ENCODE results near the gene SNX3.

The SNX3 gene

DNA sequence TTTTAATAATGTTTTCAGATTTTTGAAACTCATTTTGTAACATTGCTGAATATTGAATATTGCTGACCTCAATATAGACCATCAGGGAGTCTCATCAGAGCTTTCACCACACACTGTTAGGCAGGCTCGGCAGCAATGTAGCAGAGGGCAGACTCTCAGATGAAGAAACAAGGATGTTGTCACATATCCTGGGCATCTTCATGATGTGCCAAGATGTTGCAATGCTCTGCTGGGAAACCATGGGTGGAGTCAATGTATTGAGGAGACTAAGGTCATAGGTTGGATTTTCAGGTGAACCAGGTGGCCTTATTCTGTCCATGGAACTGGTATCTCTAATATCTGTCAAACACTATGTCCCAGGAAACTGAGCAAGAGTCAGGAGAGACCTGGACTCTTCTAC is 67.7 kb downstream of the SNX3 start:
- Histone ChIP-seq H3K9me3 (ENCODE audit: control insufficient read depth, low read length) (no peaks in the 10 kb centered on the region), H3K27ac (ENCODE audit: insufficient read depth, low read depth, low read length, poor library complexity, severe bottlenecking) (no peak overlapping the region), H3K27me3 (ENCODE audit: control insufficient read depth, insufficient read depth, low read length, poor library complexity, severe bottlenecking) (no peaks in the 10 kb centered on the region), H3K4me3 (ENCODE audit: insufficient read depth, low read depth, low read length) (no peak overlapping the region), H3K36me3 (ENCODE audit: control insufficient read depth, insufficient read depth, low read length) (no peaks in the 10 kb centered on the region), H3K4me1 (ENCODE audit: control insufficient read depth, insufficient read depth, low read length) (no peaks in the 10 kb centered on the region)
- WGBS, 2 experiments: 92 to 94% methylated on average over 1 of the region's 1 CpG

DNA sequence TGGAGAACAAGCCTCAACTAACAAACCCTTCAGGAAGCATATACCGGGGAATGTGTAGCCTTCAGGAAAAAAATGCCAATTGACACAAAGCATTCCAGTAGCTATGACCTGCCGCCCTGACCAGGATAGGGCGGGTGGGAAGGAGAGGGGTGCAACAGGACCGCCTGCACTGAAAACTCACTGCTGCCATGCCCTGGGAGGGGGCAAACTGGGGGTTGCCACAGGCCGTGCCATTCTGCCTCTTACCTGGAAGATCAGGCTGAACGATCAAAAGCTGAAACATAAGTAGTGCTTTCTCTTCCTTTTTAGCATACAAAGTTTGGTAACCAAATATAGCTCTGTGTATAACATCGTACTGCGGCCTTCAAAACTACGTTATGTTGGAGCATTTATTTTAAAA is 73.3 kb downstream of the SNX3 start:
- Histone ChIP-seq H3K4me3 (ENCODE audit: insufficient read depth, low read depth, low read length) (no peak overlapping the region), H3K36me3 (ENCODE audit: control insufficient read depth, insufficient read depth, low read length) (no peaks in the 10 kb centered on the region), H3K4me1 (ENCODE audit: control insufficient read depth, insufficient read depth, low read length) (no peaks in the 10 kb centered on the region), H3K27me3 (ENCODE audit: control insufficient read depth, insufficient read depth, low read length, poor library complexity, severe bottlenecking) (peaks cover 9% of the 10 kb centered on the region), H3K9me3 (ENCODE audit: control insufficient read depth, low read length) (no peaks in the 10 kb centered on the region), H3K27ac (ENCODE audit: insufficient read depth, low read depth, low read length, poor library complexity, severe bottlenecking) (no peak overlapping the region)
- 91 to 93% methylated on average over 6 to 9 of the region's 9 CpGs for WGBS, 2 experiments

DNA sequence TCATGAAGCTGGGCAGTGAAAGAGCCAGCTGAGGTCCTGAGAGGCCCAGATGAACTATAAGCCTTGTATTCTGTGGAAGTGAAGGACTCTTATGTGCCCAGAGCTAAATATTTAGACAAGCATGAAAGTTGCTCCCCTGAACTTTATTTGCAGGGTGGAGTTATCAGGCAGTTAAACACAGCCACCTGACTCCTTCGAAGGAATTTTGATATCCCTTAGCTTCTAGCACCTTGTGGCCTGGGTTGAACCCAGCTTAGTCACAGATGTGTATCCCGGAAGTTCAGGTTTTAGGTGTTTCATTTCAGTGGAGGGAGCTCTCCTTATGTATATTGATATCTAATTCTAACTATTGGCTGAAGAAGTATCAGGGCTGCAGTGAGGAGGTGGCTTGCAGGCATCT is 74.6 kb downstream of the SNX3 start:
- H3K4me1 ChIP-seq (ENCODE audit: control insufficient read depth, insufficient read depth, low read length): no peaks in the 10 kb centered on the region
- H3K27me3 ChIP-seq (ENCODE audit: control insufficient read depth, insufficient read depth, low read length, poor library complexity, severe bottlenecking): peaks cover 9% of the 10 kb centered on the region
- no peaks in the 10 kb centered on the region for H3K9me3 ChIP-seq (ENCODE audit: control insufficient read depth, low read length)
- no peak overlapping the region for H3K4me3 ChIP-seq (ENCODE audit: insufficient read depth, low read depth, low read length)
- H3K27ac ChIP-seq (ENCODE audit: insufficient read depth, low read depth, low read length, poor library complexity, severe bottlenecking): no peak overlapping the region
- no peaks in the 10 kb centered on the region for H3K36me3 ChIP-seq (ENCODE audit: control insufficient read depth, insufficient read depth, low read length)
- WGBS, 2 experiments: 94 to 97% methylated on average over 2 of the region's 2 CpGs

DNA sequence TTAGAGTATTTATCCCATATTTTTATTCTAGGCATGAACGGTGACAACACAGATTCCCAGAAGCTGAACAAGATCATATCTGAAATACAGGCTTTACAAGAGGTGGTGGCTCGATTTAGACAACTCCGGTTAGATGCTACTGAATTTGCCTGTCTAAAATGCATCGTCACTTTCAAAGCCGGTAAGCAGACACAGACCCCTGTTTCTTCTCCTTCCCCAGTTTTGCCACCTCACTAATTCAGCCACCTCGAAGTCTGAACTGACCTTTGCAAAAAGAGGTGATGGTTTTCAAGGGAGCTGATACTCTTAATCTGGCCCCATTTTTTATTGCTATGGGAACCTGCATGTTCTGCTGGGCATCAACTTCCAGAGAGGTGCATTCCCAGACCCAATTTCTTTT is 80.1 kb downstream of the SNX3 start:
- peaks cover 43% of the 10 kb centered on the region for H3K27me3 ChIP-seq (ENCODE audit: control insufficient read depth, insufficient read depth, low read length, poor library complexity, severe bottlenecking)
- no peak overlapping the region for H3K4me3 ChIP-seq (ENCODE audit: insufficient read depth, low read depth, low read length)
- WGBS, 2 experiments: 74 to 75% methylated on average over 6 of the region's 6 CpGs
- no peaks in the 10 kb centered on the region for H3K36me3 ChIP-seq (ENCODE audit: control insufficient read depth, insufficient read depth, low read length)
- no peak overlapping the region for H3K27ac ChIP-seq (ENCODE audit: insufficient read depth, low read depth, low read length, poor library complexity, severe bottlenecking)
- H3K9me3 ChIP-seq (ENCODE audit: control insufficient read depth, low read length): no peaks in the 10 kb centered on the region
- H3K4me1 ChIP-seq (ENCODE audit: control insufficient read depth, insufficient read depth, low read length): peaks cover 13% of the 10 kb centered on the region

DNA sequence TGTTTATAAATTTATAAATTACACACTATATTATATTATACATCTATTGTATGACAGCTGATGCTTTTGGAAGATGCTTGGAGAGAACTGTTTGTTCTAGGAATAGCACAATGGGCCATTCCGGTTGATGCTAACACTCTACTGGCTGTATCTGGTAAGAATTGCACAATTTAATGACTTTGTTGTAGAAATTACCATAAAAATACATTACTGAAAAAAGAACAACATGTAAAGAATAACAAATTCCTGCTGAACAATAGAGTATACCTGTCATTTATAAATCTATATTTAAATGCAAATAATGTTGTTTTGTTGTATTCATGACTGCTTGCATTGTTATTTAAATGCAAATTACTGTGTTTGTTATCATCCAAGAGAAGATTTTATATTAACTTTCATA is 80.6 kb downstream of the SNX3 start:
- 17% methylated on average over 1 of the region's 1 CpG; no CpG with 5 or more reads in 1 of the 2 experiments for WGBS, 2 experiments
- Histone ChIP-seq H3K9me3 (ENCODE audit: control insufficient read depth, low read length) (no peaks in the 10 kb centered on the region), H3K27ac (ENCODE audit: insufficient read depth, low read depth, low read length, poor library complexity, severe bottlenecking) (no peak overlapping the region), H3K4me3 (ENCODE audit: insufficient read depth, low read depth, low read length) (no peak overlapping the region), H3K4me1 (ENCODE audit: control insufficient read depth, insufficient read depth, low read length) (peaks cover 13% of the 10 kb centered on the region), H3K36me3 (ENCODE audit: control insufficient read depth, insufficient read depth, low read length) (no peaks in the 10 kb centered on the region), H3K27me3 (ENCODE audit: control insufficient read depth, insufficient read depth, low read length, poor library complexity, severe bottlenecking) (peaks cover 47% of the 10 kb centered on the region)

DNA sequence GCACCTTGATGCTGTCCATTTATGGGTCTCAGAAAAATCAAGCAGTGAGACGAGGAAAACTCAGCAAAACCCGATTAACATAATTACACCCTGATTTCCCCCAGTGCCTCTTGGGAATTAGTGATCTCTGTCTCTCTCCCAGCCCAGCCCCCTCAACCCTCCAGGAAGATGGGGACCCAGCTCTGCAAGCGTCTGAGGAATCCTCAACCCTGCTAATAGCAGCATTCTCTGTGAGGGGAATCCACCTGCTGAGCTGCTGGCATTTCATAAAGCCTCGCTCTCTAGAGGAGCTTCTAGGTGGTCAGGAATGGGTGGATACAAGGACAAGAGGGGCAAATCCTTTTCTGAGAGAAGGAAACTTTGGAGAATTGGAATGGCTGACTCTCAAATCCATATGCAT is 81.1 kb downstream of the SNX3 start:
- no peak overlapping the region for H3K27ac ChIP-seq (ENCODE audit: insufficient read depth, low read depth, low read length, poor library complexity, severe bottlenecking)
- no peak overlapping the region for H3K4me3 ChIP-seq (ENCODE audit: insufficient read depth, low read depth, low read length)
- 6 to 7% methylated on average over 4 of the region's 4 CpGs for WGBS, 2 experiments
- no peaks in the 10 kb centered on the region for H3K36me3 ChIP-seq (ENCODE audit: control insufficient read depth, insufficient read depth, low read length)
- H3K9me3 ChIP-seq (ENCODE audit: control insufficient read depth, low read length): no peaks in the 10 kb centered on the region
- peaks cover 53% of the 10 kb centered on the region for H3K27me3 ChIP-seq (ENCODE audit: control insufficient read depth, insufficient read depth, low read length, poor library complexity, severe bottlenecking)
- peaks cover 13% of the 10 kb centered on the region for H3K4me1 ChIP-seq (ENCODE audit: control insufficient read depth, insufficient read depth, low read length)

DNA sequence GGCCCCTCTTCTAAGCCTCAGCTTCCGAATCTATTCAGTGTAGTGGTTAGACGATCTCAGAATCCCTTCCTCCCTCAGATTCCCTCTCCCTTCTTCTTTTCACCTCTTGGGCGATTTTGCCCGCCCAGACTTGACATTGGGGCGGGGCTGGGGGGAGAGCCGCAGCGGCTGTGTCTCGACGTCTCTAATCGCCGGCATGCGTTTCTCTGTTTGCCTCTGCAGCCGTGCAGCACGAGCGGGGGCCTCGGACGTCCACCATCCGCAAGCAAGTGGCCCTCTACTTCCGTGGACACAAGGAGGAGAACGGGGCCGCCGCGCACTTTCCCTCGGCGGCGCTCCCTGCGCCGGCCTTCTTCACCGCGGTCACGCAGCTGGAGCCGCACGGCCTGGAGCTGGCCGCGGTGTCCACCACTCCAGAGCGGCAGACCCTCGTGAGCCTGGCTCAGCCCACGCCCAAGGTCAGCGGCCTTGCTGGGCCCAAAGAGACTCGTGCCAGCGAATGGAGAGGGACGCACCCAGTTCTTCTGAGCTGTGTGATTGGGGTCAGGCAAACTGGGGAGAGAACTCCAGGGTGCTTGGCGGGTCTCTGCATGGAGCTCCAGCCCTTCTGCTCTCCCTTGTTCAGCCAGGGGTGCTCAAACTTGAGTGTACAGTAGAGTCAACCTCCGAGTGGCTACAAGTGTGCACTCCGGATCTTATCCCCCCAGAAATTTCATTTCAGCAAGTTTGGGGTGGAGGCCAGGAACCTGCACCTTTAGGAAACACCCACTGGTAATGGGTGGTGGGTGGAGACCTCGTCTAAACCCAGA is 84.4 kb downstream of the SNX3 start:
- peak overlapping the region; percentile 8 for H3K4me3 ChIP-seq (ENCODE audit: insufficient read depth, low read depth, low read length)
- no peak overlapping the region for H3K27ac ChIP-seq (ENCODE audit: insufficient read depth, low read depth, low read length, poor library complexity, severe bottlenecking)
- peaks cover 85% of the 10 kb centered on the region for H3K27me3 ChIP-seq (ENCODE audit: control insufficient read depth, insufficient read depth, low read length, poor library complexity, severe bottlenecking)
- no peaks in the 10 kb centered on the region for H3K36me3 ChIP-seq (ENCODE audit: control insufficient read depth, insufficient read depth, low read length)
- no peaks in the 10 kb centered on the region for H3K9me3 ChIP-seq (ENCODE audit: control insufficient read depth, low read length)
- H3K4me1 ChIP-seq (ENCODE audit: control insufficient read depth, insufficient read depth, low read length): peaks cover 18% of the 10 kb centered on the region
- WGBS, 2 experiments: 8% methylated on average over 46 of the region's 46 CpGs

DNA sequence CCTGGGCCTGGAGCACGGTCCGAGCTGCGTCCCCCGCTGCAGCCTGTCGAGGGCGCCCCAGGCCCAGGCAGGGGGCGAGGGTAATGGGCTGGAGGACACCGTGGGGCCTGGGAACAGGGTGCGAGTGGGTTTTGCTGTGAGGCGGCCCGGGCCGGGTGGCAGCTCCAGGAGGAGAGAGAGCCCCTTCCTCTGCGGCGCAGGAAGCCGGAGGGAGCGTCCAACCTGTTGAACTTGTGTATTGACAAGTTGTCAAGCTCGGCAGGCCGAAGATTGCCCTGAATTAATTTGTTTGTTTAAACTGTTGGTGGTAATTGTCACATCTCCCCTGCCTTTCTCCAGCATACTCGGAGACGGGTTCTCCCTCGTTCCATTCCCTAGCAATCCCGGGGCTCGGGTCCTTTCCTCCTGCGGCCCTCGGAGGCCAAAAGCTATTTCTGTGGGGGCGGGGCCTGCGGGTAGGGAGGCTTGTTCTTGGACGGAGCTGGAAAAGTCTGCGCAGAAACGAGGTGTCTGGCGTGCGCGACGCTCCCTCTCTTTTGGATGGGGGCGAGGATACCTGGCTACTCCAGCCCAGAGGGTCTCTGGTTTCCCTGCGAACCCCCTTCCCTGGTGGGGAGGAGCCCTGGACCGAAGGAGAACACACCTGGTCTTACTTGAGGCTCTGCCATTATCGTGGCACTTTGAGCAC is 85.1 kb downstream of the SNX3 start:
- Histone ChIP-seq H3K4me3 (ENCODE audit: insufficient read depth, low read depth, low read length) (peak overlapping the region; percentile 8), H3K36me3 (ENCODE audit: control insufficient read depth, insufficient read depth, low read length) (no peaks in the 10 kb centered on the region), H3K27me3 (ENCODE audit: control insufficient read depth, insufficient read depth, low read length, poor library complexity, severe bottlenecking) (peaks cover 93% of the 10 kb centered on the region), H3K9me3 (ENCODE audit: control insufficient read depth, low read length) (no peaks in the 10 kb centered on the region), H3K27ac (ENCODE audit: insufficient read depth, low read depth, low read length, poor library complexity, severe bottlenecking) (no peak overlapping the region), H3K4me1 (ENCODE audit: control insufficient read depth, insufficient read depth, low read length) (peaks cover 21% of the 10 kb centered on the region)
- 2% methylated on average over 38 of the region's 38 CpGs for WGBS, 2 experiments

DNA sequence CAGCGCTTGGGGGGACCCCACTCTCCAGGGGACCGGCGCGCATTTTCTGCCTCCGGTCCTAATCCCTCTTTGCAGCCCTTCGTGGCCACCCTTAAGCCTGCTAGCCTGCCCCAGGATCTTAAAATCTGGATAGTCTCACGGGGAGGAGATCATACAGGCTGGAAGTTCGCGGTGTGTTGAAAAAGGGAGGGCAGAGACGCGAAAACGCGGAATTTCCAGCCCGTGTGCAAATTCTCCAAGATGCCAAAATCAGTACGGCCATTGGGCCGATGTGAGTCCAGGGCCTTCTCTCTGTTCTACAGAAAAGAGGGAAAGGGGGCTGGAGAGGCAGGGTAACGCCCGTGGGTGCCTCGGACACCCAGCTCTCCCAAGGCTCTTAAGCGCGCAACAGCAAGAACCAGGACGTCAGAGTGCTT is 85.7 kb downstream of the SNX3 start:
- Histone ChIP-seq H3K9me3 (ENCODE audit: control insufficient read depth, low read length) (no peaks in the 10 kb centered on the region), H3K27me3 (ENCODE audit: control insufficient read depth, insufficient read depth, low read length, poor library complexity, severe bottlenecking) (peaks cover 98% of the 10 kb centered on the region), H3K4me1 (ENCODE audit: control insufficient read depth, insufficient read depth, low read length) (peaks cover 23% of the 10 kb centered on the region), H3K36me3 (ENCODE audit: control insufficient read depth, insufficient read depth, low read length) (no peaks in the 10 kb centered on the region), H3K27ac (ENCODE audit: insufficient read depth, low read depth, low read length, poor library complexity, severe bottlenecking) (no peak overlapping the region), H3K4me3 (ENCODE audit: insufficient read depth, low read depth, low read length) (no peak overlapping the region)
- WGBS, 2 experiments: 12% methylated on average over 22 of the region's 22 CpGs

DNA sequence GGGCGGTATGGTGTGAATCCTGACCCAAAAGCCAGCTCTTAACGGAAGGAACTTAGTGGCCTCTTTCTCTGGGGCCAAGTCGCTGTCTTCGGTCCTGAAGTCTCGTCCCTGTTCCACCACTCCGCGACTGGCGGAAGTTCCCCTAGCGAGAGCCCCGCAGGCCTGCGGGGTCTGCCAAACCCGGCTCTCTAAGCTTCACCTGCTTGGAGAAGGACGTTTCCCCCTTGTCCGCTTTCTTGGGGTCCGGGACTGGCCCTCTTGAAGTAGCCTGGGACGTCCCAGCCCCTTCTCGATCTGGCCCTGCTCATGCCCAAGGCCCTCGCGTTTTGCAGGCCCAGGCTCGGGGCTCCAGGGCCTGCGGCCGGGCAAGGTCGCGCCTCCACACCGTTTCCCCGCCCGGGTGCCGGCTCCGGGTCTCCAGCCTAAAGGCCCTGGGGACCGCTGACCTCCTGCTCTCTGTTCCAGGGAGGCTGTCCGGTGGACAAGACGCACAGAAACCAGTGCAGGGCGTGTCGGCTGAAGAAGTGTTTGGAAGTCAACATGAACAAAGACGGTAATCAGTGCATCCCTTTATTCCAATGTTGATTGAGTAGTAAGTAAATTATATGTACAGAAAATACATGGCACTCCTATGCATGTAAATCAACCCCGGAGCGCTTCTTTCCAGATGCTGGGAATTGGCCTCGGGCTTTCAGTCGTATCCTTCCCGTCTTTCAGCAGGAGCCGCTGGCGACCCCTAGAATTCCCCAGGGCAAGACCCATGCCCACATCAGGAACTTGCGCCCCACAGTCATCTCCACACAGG is 86.3 kb downstream of the SNX3 start:
- Histone ChIP-seq H3K27ac (ENCODE audit: insufficient read depth, low read depth, low read length, poor library complexity, severe bottlenecking) (no peak overlapping the region), H3K27me3 (ENCODE audit: control insufficient read depth, insufficient read depth, low read length, poor library complexity, severe bottlenecking) (peaks cover 100% of the 10 kb centered on the region), H3K36me3 (ENCODE audit: control insufficient read depth, insufficient read depth, low read length) (no peaks in the 10 kb centered on the region), H3K4me3 (ENCODE audit: insufficient read depth, low read depth, low read length) (no peak overlapping the region), H3K9me3 (ENCODE audit: control insufficient read depth, low read length) (no peaks in the 10 kb centered on the region), H3K4me1 (ENCODE audit: control insufficient read depth, insufficient read depth, low read length) (peaks cover 21% of the 10 kb centered on the region)
- 11% methylated on average over 43 of the region's 43 CpGs for WGBS, 2 experiments
